Activated T-cell treated with anti-CD3 and anti-CD28 coated beads, Interleukin-2, amount 50 U/mL, for 24 hours (primary cell): Measurements from ENCODE around the gene ARHGAP32.

Source experiments
- DNase-seq: peaks from one replicate; pipeline ENCODE4 v3.0.0-alpha.2; 2020
- H3K27ac Mint-ChIP-seq: 2 replicates; pipeline ENCODE4 v1.8.0; 2020; ENCODE audit warnings: mild to moderate bottlenecking, mixed read lengths
- H3K27me3 Mint-ChIP-seq: 2 replicates; pipeline ENCODE4 v1.8.0; 2020; ENCODE audit warnings: mixed read lengths
- H3K36me3 Mint-ChIP-seq: 2 replicates; pipeline ENCODE4 v1.8.0; 2020; ENCODE audit warnings: low read depth, mixed read lengths
- H3K4me1 Mint-ChIP-seq: 2 replicates; pipeline ENCODE4 v1.8.0; 2020; ENCODE audit warnings: low read depth, mixed read lengths
- H3K4me3 Mint-ChIP-seq: 2 replicates; pipeline ENCODE4 v1.8.0; 2020; ENCODE audit warnings: mild to moderate bottlenecking, moderate library complexity, mixed read lengths
- H3K9me3 Mint-ChIP-seq: 2 replicates; pipeline ENCODE4 v1.8.0; 2020; ENCODE audit warnings: mixed read lengths

Gene ARHGAP32

DNA sequence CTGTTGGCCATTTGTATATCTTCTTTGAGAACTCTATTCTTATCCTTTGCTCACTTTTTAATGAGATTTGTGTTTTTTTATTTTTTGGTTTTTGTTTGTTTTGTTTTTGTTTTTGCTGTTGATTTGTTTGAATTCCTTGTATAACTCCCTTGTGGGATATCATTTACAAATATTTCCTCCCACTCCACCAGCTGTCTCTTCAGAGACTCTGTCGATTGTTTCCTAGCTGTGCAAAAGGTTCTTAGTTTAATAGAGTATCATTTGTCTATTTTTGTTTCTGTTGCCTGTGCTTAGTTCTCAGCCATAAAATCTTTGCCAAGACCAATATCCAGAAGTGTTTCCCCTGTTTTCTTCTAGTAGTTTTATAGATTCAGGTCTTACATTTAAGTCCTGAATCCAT, 82.4 kb downstream of the ARHGAP32 start:
- no peak overlapping the region for H3K27ac Mint-ChIP-seq
- no peak for DNase-seq
- H3K4me1 Mint-ChIP-seq, result no peaks in the 10 kb centered on the region
- H3K4me3 Mint-ChIP-seq, result no peak overlapping the region
- peaks cover 5% of the 10 kb centered on the region for H3K36me3 Mint-ChIP-seq
- H3K9me3 Mint-ChIP-seq, result peaks cover 20% of the 10 kb centered on the region
- no peaks in the 10 kb centered on the region for H3K27me3 Mint-ChIP-seq

DNA sequence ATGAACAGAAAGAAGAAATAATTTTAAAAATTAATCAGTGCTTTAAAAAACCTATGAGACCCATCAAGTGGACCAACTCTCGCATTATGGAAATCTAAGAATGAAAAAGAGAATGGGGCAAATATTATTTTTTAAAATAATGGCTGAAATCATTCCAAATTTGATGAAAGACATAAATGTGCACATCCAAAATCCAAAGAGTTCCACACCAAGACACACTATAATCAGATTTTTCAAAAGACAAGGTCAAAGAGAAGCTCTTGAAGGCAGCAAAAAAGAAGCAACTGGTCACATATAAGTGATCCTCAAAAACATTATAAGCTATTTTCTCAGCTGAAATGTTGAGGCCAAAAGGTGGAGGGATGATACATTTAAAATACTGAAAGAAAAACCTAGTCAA, 85.3 kb downstream of the ARHGAP32 start:
- no peak overlapping the region for H3K4me3 Mint-ChIP-seq
- H3K27me3 Mint-ChIP-seq, result no peaks in the 10 kb centered on the region
- DNase-seq, result no peak
- peaks cover 1% of the 10 kb centered on the region for H3K4me1 Mint-ChIP-seq
- H3K9me3 Mint-ChIP-seq, result peaks cover 32% of the 10 kb centered on the region
- peaks cover 11% of the 10 kb centered on the region for H3K36me3 Mint-ChIP-seq
- H3K27ac Mint-ChIP-seq, result no peak overlapping the region

DNA sequence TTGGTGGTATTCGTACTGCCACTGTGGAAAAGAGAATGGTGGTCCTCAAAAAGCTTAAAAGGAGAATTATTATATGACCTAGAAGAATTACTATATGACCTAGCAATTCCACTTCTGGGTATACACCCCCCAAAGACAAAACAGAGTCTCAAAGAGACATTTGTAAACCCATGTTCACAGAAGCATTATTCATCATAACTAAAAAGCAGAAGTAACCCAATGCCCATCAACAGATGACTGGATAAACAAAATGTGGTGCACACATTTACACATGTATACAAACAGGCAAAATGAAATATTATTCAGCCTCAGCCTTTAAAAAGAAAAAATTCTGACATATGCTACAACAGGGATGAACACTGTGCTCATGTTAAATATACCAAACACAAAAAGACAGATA, 89.4 kb downstream of the ARHGAP32 start:
- Mint-ChIP-seq H3K36me3 (peaks cover 18% of the 10 kb centered on the region), H3K4me3 (no peak overlapping the region), H3K27ac (no peak overlapping the region), H3K27me3 (no peaks in the 10 kb centered on the region), H3K9me3 (peaks cover 40% of the 10 kb centered on the region), H3K4me1 (peaks cover 1% of the 10 kb centered on the region)
- DNase-seq, result no peak

DNA sequence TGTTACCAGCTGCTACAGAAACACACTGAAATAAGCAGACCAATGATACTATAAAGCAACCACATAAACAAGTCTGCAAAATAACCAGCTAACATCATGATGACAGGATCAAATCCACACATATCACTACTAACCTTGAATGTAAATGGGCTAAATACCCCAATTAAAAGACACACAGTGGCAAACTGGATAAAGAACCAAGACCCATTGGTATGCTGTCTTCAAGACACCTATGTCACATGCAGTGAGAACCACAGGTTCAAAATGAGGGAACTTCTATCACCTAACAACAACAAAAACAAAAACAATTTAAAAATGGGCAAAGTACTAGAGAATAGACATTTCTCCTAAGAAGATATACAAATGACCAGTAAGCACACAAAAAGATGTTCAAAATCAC, 89.9 kb downstream of the ARHGAP32 start:
- peaks cover 1% of the 10 kb centered on the region for H3K4me1 Mint-ChIP-seq
- no peak overlapping the region for H3K27ac Mint-ChIP-seq
- H3K27me3 Mint-ChIP-seq, result no peaks in the 10 kb centered on the region
- no peak for DNase-seq
- H3K36me3 Mint-ChIP-seq, result peaks cover 23% of the 10 kb centered on the region
- H3K4me3 Mint-ChIP-seq, result no peak overlapping the region
- H3K9me3 Mint-ChIP-seq, result peaks cover 44% of the 10 kb centered on the region

DNA sequence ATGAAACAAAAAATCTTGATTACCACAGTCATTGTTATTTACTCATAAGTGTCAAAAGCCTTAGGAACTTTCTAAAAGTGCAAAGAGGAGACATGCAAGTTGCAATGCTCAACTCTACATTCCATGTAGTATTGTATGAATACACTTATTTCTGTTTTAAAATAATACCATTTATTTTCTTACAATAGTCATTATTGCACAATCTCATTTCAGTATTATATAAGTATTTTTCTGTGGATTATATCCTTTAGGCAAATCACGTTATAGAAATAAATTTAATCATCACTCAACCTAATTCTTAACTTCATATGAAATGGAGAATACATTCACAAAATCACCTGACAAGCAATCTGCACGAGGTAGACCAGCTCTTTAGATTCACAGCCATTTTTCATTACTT, 98.8 kb downstream of the ARHGAP32 start:
- peaks cover 9% of the 10 kb centered on the region for H3K36me3 Mint-ChIP-seq
- peaks cover 10% of the 10 kb centered on the region for H3K9me3 Mint-ChIP-seq
- no peaks in the 10 kb centered on the region for H3K27me3 Mint-ChIP-seq
- H3K27ac Mint-ChIP-seq, result no peak overlapping the region
- H3K4me1 Mint-ChIP-seq, result no peaks in the 10 kb centered on the region
- no peak overlapping the region for H3K4me3 Mint-ChIP-seq
- no peak for DNase-seq

DNA sequence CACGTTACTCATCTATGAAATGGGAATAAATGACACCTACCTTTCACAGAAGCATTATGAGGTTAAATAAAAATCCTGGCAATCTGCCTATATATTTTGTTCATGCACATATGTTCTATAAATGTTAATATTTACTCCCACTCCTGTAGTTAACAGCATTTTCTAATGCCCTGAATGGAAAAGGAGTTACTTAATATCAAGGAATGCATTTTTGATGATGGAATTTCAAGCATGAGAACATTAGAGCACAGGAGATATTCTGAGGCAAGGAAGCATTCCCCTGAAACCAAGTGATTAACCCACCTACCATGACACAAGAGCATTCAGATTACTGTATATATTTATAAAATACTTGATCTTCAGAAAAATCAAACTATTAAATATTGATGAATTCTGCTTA, 102.1 kb downstream of the ARHGAP32 start:
- DNase-seq, result no peak
- Mint-ChIP-seq H3K4me3 (no peak overlapping the region), H3K9me3 (no peaks in the 10 kb centered on the region), H3K27ac (no peak overlapping the region), H3K27me3 (no peaks in the 10 kb centered on the region), H3K36me3 (peaks cover 3% of the 10 kb centered on the region), H3K4me1 (no peaks in the 10 kb centered on the region)

DNA sequence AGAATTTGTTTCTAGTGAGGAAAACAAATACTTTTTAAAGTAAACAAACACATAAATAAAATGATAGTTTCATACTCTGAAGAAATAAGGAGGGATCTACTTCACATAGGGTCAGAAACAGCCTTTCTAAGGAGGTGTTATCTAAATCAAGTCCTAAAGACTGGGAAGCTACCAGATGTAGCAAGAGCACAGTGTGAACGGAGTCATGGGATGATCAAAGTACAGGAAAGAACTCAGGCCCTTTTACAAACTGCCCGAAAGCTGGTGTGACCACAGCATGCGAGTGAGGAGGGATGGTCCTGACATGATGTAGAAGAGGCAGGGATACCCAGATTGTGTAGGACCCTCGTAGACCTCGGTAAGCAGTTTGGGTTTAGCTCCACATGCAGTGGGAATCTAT, 102.8 kb downstream of the ARHGAP32 start:
- Mint-ChIP-seq H3K27me3 (no peaks in the 10 kb centered on the region), H3K4me3 (no peak overlapping the region), H3K9me3 (peaks cover 5% of the 10 kb centered on the region), H3K36me3 (peaks cover 8% of the 10 kb centered on the region), H3K27ac (no peak overlapping the region), H3K4me1 (no peaks in the 10 kb centered on the region)
- DNase-seq, result no peak

DNA sequence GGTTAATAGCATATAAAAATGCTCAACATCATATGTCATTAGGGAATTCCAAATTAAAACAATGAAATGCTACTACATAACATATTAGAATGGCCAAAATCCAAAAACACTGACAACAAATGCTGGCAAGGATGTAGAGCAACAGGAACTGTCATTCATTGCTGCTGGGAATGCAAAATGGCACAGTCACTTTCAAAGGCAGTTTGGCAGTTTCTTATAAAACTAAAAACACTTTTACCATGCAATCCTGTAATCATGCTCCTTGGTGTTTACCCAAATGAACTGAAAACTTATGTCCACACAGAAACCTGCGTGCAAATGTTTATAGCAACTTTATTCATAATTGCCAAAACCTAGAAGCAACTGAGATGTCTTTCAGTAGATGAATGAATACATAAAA, 105.1 kb downstream of the ARHGAP32 start:
- H3K4me3 Mint-ChIP-seq, result no peak overlapping the region
- no peak for DNase-seq
- H3K27me3 Mint-ChIP-seq, result no peaks in the 10 kb centered on the region
- peaks cover 19% of the 10 kb centered on the region for H3K36me3 Mint-ChIP-seq
- no peak overlapping the region for H3K27ac Mint-ChIP-seq
- peaks cover 25% of the 10 kb centered on the region for H3K9me3 Mint-ChIP-seq
- H3K4me1 Mint-ChIP-seq, result no peaks in the 10 kb centered on the region

DNA sequence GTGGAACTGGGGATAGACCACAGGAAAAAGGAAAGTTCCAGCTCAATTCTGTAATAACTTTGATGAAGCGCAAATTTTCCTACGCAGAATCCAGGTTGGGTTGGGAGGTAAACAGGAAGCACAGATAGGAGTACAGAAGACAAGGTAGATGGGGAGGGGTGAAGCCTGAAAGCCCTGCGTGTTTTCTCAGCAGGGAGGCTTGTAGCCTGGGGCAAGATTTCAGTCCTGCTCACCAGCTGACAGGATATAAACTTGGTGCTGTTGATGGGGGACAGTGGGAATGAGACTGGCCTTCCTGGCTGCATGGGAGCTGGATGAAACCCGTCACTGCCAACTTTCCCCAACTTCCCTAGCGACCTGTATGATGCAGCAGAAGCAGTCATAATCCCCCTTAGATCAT, 114.9 kb downstream of the ARHGAP32 start:
- Mint-ChIP-seq H3K27ac (no peak overlapping the region), H3K9me3 (peaks cover 19% of the 10 kb centered on the region), H3K4me1 (no peaks in the 10 kb centered on the region), H3K36me3 (peaks cover 4% of the 10 kb centered on the region), H3K4me3 (no peak overlapping the region), H3K27me3 (no peaks in the 10 kb centered on the region)
- DNase-seq, result no peak

DNA sequence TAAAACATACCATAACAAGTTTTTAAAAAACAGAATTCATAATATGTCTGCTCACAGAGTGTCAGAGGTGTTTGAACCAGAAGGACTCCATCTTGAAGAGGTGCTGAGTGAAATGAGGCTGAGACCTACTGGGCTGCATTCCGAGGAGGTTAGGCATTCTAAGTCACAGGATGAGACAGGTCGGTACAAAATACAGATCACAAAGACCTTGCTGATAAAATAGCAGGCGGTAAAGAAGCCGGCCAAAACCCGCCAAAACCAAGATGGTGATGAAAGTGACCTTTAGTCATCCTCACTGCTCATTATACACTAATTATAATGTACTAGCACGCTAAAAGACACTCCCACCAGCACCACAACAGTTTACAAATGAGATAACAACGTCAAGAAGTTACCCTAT, 116.4 kb downstream of the ARHGAP32 start:
- Mint-ChIP-seq H3K4me3 (no peak overlapping the region), H3K9me3 (peaks cover 10% of the 10 kb centered on the region), H3K27ac (no peak overlapping the region), H3K4me1 (no peaks in the 10 kb centered on the region), H3K27me3 (no peaks in the 10 kb centered on the region), H3K36me3 (no peaks in the 10 kb centered on the region)
- no peak for DNase-seq

DNA sequence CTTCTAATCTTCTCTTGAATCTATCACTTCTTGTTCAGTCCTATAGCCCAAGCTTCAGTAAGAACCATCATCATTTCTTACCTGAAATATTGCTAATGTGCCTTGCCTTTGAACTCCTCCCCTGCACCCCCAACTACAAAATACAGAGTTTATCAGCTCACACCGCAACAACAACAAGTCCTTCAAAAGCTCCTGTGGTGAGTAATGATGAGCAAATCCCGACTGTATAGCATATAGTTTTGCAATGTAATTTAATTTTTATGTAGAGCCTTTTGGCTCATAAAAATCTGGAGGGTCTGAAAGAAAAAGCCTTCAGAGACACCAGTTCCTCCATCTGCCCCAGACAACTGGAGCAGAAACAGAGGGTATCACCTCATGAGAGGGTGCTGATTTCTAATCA, 124.7 kb downstream of the ARHGAP32 start:
- Mint-ChIP-seq H3K4me3 (no peak overlapping the region), H3K27ac (no peak overlapping the region), H3K9me3 (no peaks in the 10 kb centered on the region), H3K27me3 (no peaks in the 10 kb centered on the region), H3K36me3 (peaks cover 4% of the 10 kb centered on the region), H3K4me1 (no peaks in the 10 kb centered on the region)
- DNase-seq, result no peak

DNA sequence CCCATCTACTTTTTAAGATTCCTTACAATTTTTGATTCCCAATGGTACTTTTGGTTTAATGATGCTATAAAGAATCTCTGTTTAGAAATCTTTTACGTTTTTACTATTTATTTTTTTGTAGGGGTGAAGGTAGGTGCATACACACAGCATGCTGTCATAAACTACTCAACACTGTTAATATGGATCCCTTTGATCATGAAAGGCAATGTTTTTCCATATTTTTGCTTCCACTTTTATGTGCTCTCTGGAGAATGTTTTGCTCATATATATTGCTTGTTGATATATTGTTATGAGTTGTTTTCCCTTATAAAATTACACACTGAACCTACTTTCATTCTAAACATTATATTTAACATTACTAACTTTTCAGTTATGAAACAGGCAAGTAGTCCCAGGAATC, 125.9 kb downstream of the ARHGAP32 start:
- Mint-ChIP-seq H3K36me3 (peaks cover 4% of the 10 kb centered on the region), H3K27ac (no peak overlapping the region), H3K4me3 (no peak overlapping the region), H3K4me1 (no peaks in the 10 kb centered on the region), H3K27me3 (no peaks in the 10 kb centered on the region), H3K9me3 (no peaks in the 10 kb centered on the region)
- no peak for DNase-seq

DNA sequence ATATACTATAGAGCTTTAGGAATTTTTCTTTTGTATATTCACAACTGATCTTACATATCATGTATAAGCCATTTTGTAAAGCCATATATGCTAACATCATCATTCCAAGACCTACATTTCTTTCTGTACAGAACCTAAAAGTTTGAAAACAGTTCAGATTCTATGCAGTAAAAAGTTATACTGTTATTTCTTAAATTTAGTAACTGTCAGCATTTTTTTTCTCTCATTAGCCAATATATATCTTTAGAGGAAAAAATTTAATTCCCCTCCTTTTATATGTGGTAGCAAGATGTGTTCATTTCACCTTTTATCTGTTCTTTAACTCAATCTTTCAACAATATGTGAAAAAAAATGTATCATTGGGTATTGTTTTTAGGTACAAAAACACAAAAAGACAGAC, 129.0 kb downstream of the ARHGAP32 start:
- Mint-ChIP-seq H3K36me3 (peaks cover 4% of the 10 kb centered on the region), H3K4me1 (no peaks in the 10 kb centered on the region), H3K9me3 (no peaks in the 10 kb centered on the region), H3K27ac (no peak overlapping the region), H3K27me3 (no peaks in the 10 kb centered on the region), H3K4me3 (no peak overlapping the region)
- no peak for DNase-seq

DNA sequence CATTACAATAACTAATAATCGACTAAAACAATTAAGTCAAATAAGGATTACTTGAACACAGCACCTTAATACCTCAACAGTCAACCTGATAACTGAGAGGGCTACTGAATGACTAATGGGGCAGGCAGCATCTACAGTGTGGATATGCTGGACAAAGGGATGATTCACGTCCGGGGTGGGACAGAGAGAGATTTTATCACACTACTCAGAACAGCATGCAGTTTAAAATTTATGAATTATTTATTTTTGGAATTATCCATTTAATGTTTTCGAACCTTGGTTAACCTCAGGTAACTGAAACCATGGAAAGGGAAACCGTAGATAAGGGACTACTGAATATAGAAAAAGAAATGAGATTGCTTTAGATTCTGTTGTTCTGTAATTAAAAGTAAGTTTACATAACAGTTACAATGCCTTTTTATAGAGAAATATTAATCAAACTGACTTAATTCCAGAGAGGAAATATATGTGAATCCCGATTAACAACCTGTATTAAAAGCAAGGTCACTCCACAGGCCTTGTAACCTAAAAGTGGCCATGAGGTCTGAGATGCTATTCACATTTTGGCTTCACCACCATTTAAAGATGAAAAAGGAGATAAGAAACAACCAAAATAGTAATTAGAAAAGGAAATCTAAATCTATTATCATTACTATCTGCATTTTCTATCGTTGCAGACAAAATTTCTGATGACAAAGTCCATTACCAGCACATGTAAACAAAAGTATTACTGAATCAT, 130.5 kb downstream of the ARHGAP32 start:
- H3K27ac Mint-ChIP-seq, result no peak overlapping the region
- no peak for DNase-seq
- H3K27me3 Mint-ChIP-seq, result no peaks in the 10 kb centered on the region
- H3K4me3 Mint-ChIP-seq, result no peak overlapping the region
- no peaks in the 10 kb centered on the region for H3K9me3 Mint-ChIP-seq
- H3K4me1 Mint-ChIP-seq, result no peaks in the 10 kb centered on the region
- H3K36me3 Mint-ChIP-seq, result peaks cover 4% of the 10 kb centered on the region

DNA sequence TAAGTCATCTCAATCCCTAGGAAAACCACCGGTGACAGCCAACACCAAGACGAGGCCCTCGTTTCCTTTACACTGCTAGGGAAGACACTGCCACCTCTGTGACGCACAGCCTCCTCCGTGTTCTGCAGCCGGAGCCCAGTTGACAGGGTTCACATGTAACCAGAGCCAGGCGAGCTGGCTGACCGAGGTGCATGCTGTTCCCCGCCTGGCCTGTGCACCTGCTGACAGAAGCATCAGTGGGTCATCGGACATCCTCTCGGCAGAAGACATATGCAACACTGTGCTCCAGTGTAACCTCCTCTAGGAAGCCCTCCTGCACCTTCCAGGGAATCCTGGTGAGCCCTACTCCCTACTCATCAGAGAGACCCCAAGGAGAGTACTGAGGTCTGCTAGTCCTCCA, 135.2 kb downstream of the ARHGAP32 start:
- H3K9me3 Mint-ChIP-seq, result no peaks in the 10 kb centered on the region
- H3K27ac Mint-ChIP-seq, result no peak overlapping the region
- H3K4me3 Mint-ChIP-seq, result no peak overlapping the region
- no peaks in the 10 kb centered on the region for H3K4me1 Mint-ChIP-seq
- no peaks in the 10 kb centered on the region for H3K27me3 Mint-ChIP-seq
- no peak for DNase-seq
- H3K36me3 Mint-ChIP-seq, result no peaks in the 10 kb centered on the region

DNA sequence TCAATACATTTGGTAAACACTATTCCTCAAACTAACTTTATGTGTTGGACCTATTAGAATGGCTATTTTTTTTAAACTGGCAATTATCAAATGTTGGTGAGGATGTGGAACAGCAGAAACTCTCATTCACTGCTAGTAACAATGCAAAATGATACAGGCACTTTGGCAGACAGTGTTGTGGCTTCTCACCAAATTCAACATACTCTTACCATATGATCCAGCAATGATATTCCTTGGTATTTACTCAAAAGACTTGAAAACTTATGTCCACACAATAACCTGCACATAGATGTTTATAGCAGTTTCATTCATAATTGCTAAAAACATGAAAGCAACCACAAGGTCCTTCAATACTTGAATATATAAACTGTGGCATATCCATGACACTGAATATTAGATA, 136.9 kb downstream of the ARHGAP32 start:
- DNase-seq, result no peak
- H3K9me3 Mint-ChIP-seq, result no peaks in the 10 kb centered on the region
- H3K27ac Mint-ChIP-seq, result no peak overlapping the region
- no peaks in the 10 kb centered on the region for H3K27me3 Mint-ChIP-seq
- H3K4me3 Mint-ChIP-seq, result no peak overlapping the region
- no peaks in the 10 kb centered on the region for H3K4me1 Mint-ChIP-seq
- no peaks in the 10 kb centered on the region for H3K36me3 Mint-ChIP-seq
